HepG2 (cell line): ENCODE results near the gene TSKU. TPM values are rescaled to one million over a fixed set of nuclear protein-coding genes. Genes with fewer than 3 reads are reported as not detected.

ENCODE experiments used
- AHR ChIP-seq: IDR thresholded peaks from 2 replicates; pipeline ENCODE4 v1.6.1; 2018; ENCODE audit warnings: missing genetic modification reagents, missing compliant biosample characterization
- FOXA3 ChIP-seq: IDR thresholded peaks from 2 replicates; pipeline ENCODE4 v1.6.1; 2016; ENCODE audit warnings: missing genetic modification reagents, missing compliant biosample characterization
- MXI1 ChIP-seq: IDR thresholded peaks from 3 replicates; pipeline ENCODE4 v1.6.1; 2012; ENCODE audit warnings: low read depth, low read length, inconsistent platforms, borderline replicate concordance
- NPAS2 ChIP-seq: sonication (generic); formaldehyde crosslinking; IDR thresholded peaks from 2 replicates; pipeline ENCODE4 v1.8.0; 2022; ENCODE audit warnings: mild to moderate bottlenecking, missing genetic modification reagents, borderline replicate concordance
- SRY ChIP-seq: sonication (generic); formaldehyde crosslinking; IDR thresholded peaks from 2 replicates; pipeline ENCODE4 v1.8.0; 2022; ENCODE audit warnings: mild to moderate bottlenecking, missing genetic modification reagents
- ZNF407 ChIP-seq: sonication (generic); formaldehyde crosslinking; IDR thresholded peaks from one replicate; pipeline ENCODE4 v1.5.1; 2020; ENCODE audit warnings: mild to moderate bottlenecking, missing genetic modification reagents; ENCODE audit errors: not compliant biosample characterization
- ZNF562 ChIP-seq: sonication (generic); formaldehyde crosslinking; IDR thresholded peaks from 2 replicates; pipeline ENCODE4 v1.8.0; 2022; ENCODE audit warnings: missing genetic modification reagents, borderline replicate concordance
- ZNF629 ChIP-seq: sonication (generic); formaldehyde crosslinking; conservative IDR thresholded peaks from 2 replicates; pipeline ENCODE4 v1.5.0; 2020; ENCODE audit warnings: missing genetic modification reagents
- ZNF879 ChIP-seq: sonication (generic); formaldehyde crosslinking; IDR thresholded peaks from 2 replicates; pipeline ENCODE4 v1.8.1; 2023; ENCODE audit warnings: missing genetic modification reagents
- ZSCAN5A ChIP-seq: sonication (generic); formaldehyde crosslinking; IDR thresholded peaks from 2 replicates; pipeline ENCODE4 v1.8.0; 2022; ENCODE audit warnings: mild to moderate bottlenecking, missing genetic modification reagents, borderline replicate concordance
- polyA plus RNA-seq, 8 experiments: library from polyadenylated mRNA; depleted of rRNA in 3 of 8; stranded (reverse) in 7 of 8; unstranded in 1 of 8; fragments of >200 nt; fragmentation: Illumina TruSeq in 4 of 8; extraction: Trizol in 4 of 8; gene quantifications; 2 replicates each; pipeline versions ENCODE4 v1.2.1 to v1.2.3, GENCODE V29; 2011 to 2016; ENCODE audit warnings: low read depth in 4 of 8, missing spikeins in 1 of 8, mixed read lengths in 1 of 8; ENCODE audit not compliant: insufficient read depth in 1 of 8
- total RNA-seq, 5 experiments: library from RNA; depleted of rRNA; stranded (reverse); fragments of >200 nt; fragmentation: Illumina TruSeq; extraction: Trizol; gene quantifications; 2 replicates each; pipeline ENCODE4 v1.2.3, GENCODE V29; 2016; ENCODE audit warnings: low read depth in 1 of 5
- TF ChIP-seq, protein P1 (sequence below): sonication (generic); formaldehyde crosslinking; IDR thresholded peaks from 2 replicates; pipeline ENCODE4 v1.5.1; 2020; ENCODE audit warnings: mild to moderate bottlenecking, missing genetic modification reagents, moderate library complexity
- TF ChIP-seq, protein P2 (sequence below): sonication (generic); formaldehyde crosslinking; IDR thresholded peaks from 2 replicates; pipeline ENCODE4 v1.4.0; 2020; ENCODE audit warnings: missing genetic modification reagents

Gene TSKU
- total and polyA plus RNA-seq, 2 of the 13 experiments (the other 11 are each of a cell fraction or from before 2014, with no cell fraction given), result 20.3 to 21.4 TPM

GRCh38 chr11:76769645-76770586 lies 13.2 kb upstream of the TSKU start (continued):
- TF ChIP-seq, protein P1, sequence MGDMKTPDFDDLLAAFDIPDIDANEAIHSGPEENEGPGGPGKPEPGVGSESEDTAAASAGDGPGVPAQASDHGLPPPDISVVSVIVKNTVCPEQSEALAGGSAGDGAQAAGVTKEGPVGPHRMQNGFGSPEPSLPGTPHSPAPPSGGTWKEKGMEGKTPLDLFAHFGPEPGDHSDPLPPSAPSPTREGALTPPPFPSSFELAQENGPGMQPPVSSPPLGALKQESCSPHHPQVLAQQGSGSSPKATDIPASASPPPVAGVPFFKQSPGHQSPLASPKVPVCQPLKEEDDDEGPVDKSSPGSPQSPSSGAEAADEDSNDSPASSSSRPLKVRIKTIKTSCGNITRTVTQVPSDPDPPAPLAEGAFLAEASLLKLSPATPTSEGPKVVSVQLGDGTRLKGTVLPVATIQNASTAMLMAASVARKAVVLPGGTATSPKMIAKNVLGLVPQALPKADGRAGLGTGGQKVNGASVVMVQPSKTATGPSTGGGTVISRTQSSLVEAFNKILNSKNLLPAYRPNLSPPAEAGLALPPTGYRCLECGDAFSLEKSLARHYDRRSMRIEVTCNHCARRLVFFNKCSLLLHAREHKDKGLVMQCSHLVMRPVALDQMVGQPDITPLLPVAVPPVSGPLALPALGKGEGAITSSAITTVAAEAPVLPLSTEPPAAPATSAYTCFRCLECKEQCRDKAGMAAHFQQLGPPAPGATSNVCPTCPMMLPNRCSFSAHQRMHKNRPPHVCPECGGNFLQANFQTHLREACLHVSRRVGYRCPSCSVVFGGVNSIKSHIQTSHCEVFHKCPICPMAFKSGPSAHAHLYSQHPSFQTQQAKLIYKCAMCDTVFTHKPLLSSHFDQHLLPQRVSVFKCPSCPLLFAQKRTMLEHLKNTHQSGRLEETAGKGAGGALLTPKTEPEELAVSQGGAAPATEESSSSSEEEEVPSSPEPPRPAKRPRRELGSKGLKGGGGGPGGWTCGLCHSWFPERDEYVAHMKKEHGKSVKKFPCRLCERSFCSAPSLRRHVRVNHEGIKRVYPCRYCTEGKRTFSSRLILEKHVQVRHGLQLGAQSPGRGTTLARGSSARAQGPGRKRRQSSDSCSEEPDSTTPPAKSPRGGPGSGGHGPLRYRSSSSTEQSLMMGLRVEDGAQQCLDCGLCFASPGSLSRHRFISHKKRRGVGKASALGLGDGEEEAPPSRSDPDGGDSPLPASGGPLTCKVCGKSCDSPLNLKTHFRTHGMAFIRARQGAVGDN, result peak; percentile 83
- TF ChIP-seq ZNF629, result peak; percentile 78
- peak; percentile 21; the same call in 1 of the 3 replicates for TF ChIP-seq MXI1
- TF ChIP-seq ZNF879 (CRISPR knock-in tag), result no peak
- TF ChIP-seq NPAS2 (CRISPR knock-in tag), result no peak
- TF ChIP-seq ZNF407 (CRISPR knock-in tag), result no peak
- TF ChIP-seq ZSCAN5A, result no peak
- TF ChIP-seq, protein P2, sequence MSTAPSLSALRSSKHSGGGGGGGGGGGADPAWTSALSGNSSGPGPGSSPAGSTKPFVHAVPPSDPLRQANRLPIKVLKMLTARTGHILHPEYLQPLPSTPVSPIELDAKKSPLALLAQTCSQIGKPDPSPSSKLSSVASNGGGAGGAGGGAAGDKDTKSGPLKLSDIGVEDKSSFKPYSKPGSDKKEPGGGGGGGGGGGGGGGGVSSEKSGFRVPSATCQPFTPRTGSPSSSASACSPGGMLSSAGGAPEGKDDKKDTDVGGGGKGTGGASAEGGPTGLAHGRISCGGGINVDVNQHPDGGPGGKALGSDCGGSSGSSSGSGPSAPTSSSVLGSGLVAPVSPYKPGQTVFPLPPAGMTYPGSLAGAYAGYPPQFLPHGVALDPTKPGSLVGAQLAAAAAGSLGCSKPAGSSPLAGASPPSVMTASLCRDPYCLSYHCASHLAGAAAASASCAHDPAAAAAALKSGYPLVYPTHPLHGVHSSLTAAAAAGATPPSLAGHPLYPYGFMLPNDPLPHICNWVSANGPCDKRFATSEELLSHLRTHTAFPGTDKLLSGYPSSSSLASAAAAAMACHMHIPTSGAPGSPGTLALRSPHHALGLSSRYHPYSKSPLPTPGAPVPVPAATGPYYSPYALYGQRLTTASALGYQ (CRISPR knock-in tag), result no peak
- peak; percentile 38 for TF ChIP-seq FOXA3 (CRISPR knock-in tag)
- no peak for TF ChIP-seq ZNF562 (CRISPR knock-in tag)
- TF ChIP-seq SRY, result no peak
- no peak for TF ChIP-seq AHR (CRISPR knock-in tag)
